Activated CD8-positive, alpha-beta T cell treated with anti-CD3 and anti-CD28 coated beads for 36 hours (primary cell): ENCODE data around the gene ATP1A4. TPM values are rescaled to one million over a fixed set of nuclear protein-coding genes. Genes with fewer than 3 reads are reported as not detected.

Source experiments
- ATAC-seq: fragments of 200-7000 bp; cut with Tn5 transposase; one replicate; pipeline ENCODE4 v1.10.0; 2021; ENCODE audit warnings: mild to moderate bottlenecking, moderate library complexity
- CTCF ChIA-PET: fragments of 350-600 bp; sonication (Branson Sonifier 250); formaldehyde crosslinking; loops from one replicate; lab custom pipeline; 2021; ENCODE audit warnings: antibody characterized with exemption; lab: Charles Lee
- POLR2A ChIA-PET: fragments of 350-600 bp; sonication (Branson Sonifier 250); formaldehyde crosslinking; loops from one replicate; lab custom pipeline; 2021; ENCODE audit warnings: antibody characterized with exemption; lab: Charles Lee
- DNase-seq: peaks from one replicate; pipeline ENCODE4 v3.0.0-alpha.2; 2020
- H3K27ac Mint-ChIP-seq: one replicate; pipeline ENCODE4 v1.8.0; 2021; ENCODE audit warnings: mild to moderate bottlenecking, mixed read lengths
- H3K27me3 Mint-ChIP-seq: one replicate; pipeline ENCODE4 v1.8.0; 2021; ENCODE audit warnings: mixed read lengths
- H3K36me3 Mint-ChIP-seq: one replicate; pipeline ENCODE4 v1.8.0; 2021; ENCODE audit warnings: low read depth, mixed read lengths
- H3K4me1 Mint-ChIP-seq: one replicate; pipeline ENCODE4 v1.8.0; 2021; ENCODE audit warnings: low read depth, mixed read lengths
- H3K4me3 Mint-ChIP-seq: one replicate; pipeline ENCODE4 v1.8.0; 2021; ENCODE audit warnings: mild to moderate bottlenecking, moderate library complexity, mixed read lengths
- H3K9me3 Mint-ChIP-seq: one replicate; pipeline ENCODE4 v1.8.0; 2021; ENCODE audit warnings: mixed read lengths
- CTCF ChIP-seq: fragments of 200-600 bp; IDR thresholded peaks from one replicate; pipeline ENCODE4 v1.8.0; 2022; ENCODE audit warnings: antibody characterized with exemption, mild to moderate bottlenecking
- intact Hi-C: fragments of 100-400 bp; cut with micrococcal nuclease; formaldehyde crosslinking; loops from one replicate; pipeline ENCODE4 v1.10.0; 2022
- total RNA-seq, 2 experiments: library from RNA; stranded (reverse); gene quantifications; one replicate each; pipeline ENCODE4 v1.2.3, GENCODE V29; 2021

Gene ATP1A4
- total RNA-seq, 2 experiments from 2014 or later: not detected

GRCh38 chr1:160112357-160112756 lies 39.0 kb upstream of the ATP1A4 start:
- H3K4me1 Mint-ChIP-seq: peaks cover 6% of the 10 kb centered on the region
- H3K36me3 Mint-ChIP-seq: no peaks in the 10 kb centered on the region
- no peak overlapping the region for H3K27ac Mint-ChIP-seq
- no peak for TF ChIP-seq CTCF
- CTCF ChIA-PET: interaction anchor here (1.3 to 1.6 kb wide), 2 partner anchors 27 to 179 kb away, joined by 3 to 4 read pairs; no protein-coding TSS in a partner anchor
- H3K27me3 Mint-ChIP-seq: peaks cover 13% of the 10 kb centered on the region
- intact Hi-C loops: no loop called here
- H3K9me3 Mint-ChIP-seq: no peaks in the 10 kb centered on the region
- H3K4me3 Mint-ChIP-seq: no peak overlapping the region
- ATAC-seq: no peak
- POLR2A ChIA-PET: interaction anchor here (1.0 to 1.4 kb wide), 2 partner anchors 50 to 67 kb away, joined by 3 to 4 read pairs; no protein-coding TSS in a partner anchor
- no peak for DNase-seq

- Mint-ChIP-seq H3K4me1 (peaks cover 6% of the 10 kb centered on the region), H3K4me3 (no peak overlapping the region), H3K36me3 (no peaks in the 10 kb centered on the region), H3K9me3 (no peaks in the 10 kb centered on the region), H3K27me3 (peaks cover 13% of the 10 kb centered on the region), H3K27ac (no peak overlapping the region)
- ChIA-PET CTCF (no interaction called here), POLR2A (no interaction called here)
- no peak for ATAC-seq
- intact Hi-C loops: no loop called here
- no peak for DNase-seq
- no peak for TF ChIP-seq CTCF
Measured at GRCh38 chr1:160113407-160113806, 38.0 kb upstream of the ATP1A4 start.

- POLR2A ChIA-PET: interaction anchor here (1.0 kb wide), 1 partner anchor 10 kb away, joined by 3 read pairs; no protein-coding TSS in a partner anchor
- Mint-ChIP-seq H3K27ac (no peak overlapping the region), H3K4me3 (no peak overlapping the region), H3K9me3 (no peaks in the 10 kb centered on the region), H3K27me3 (peaks cover 10% of the 10 kb centered on the region), H3K4me1 (peaks cover under 1% of the 10 kb centered on the region), H3K36me3 (no peaks in the 10 kb centered on the region)
- intact Hi-C loops: no loop called here
- DNase-seq (no peak), ATAC-seq (no peak)
- CTCF ChIA-PET: no interaction called here
- TF ChIP-seq CTCF: no peak
Measured at GRCh38 chr1:160114085-160114484, 37.3 kb upstream of the ATP1A4 start.

GRCh38 chr1:160115545-160116282 lies 35.7 kb upstream of the ATP1A4 start, which contains the start of gene ATP1A2:
ATP1A2 (plus strand) TSS chr1:160115759; CDS start chr1:160115862, 103 bp downstream.
- POLR2A ChIA-PET: interaction anchor here (0.7 kb wide), 1 partner anchor 13 kb away, joined by 3 read pairs; no protein-coding TSS in a partner anchor
- Mint-ChIP-seq H3K4me3 (no peak within 1 kb of the TSS), H3K4me1 (no peaks in the 10 kb centered on the region), H3K27ac (no peak within 1 kb of the TSS), H3K9me3 (no peaks in the 10 kb centered on the region), H3K27me3 (peaks cover 9% of the 10 kb centered on the region), H3K36me3 (no peaks in the 10 kb centered on the region)
- no peak for TF ChIP-seq CTCF
- CTCF ChIA-PET: interaction anchor here (1.3 kb wide), 1 partner anchor 37 kb away, joined by 3 read pairs; no protein-coding TSS in a partner anchor
- intact Hi-C loops: no loop called here
- no peak for ATAC-seq
- DNase-seq: no peak
